OCI-LY7 (cell line): ENCODE measurements around the gene SHROOM2. TPM values are rescaled to one million over a fixed set of nuclear protein-coding genes. Genes with fewer than 3 reads are reported as not detected.

Experiments used
- BruUV-seq: library from RNA; stranded (reverse); fragments of 400-500 nt; replicated peaks from 2 replicates; lab custom pipeline; 2021; lab: Mats Ljungman, UMichigan
- CTCF ChIA-PET: fragments of 300-600 bp; sonication (Branson Sonifier 250); formaldehyde crosslinking; loops from one replicate; lab custom pipeline; 2022; ENCODE audit warnings: antibody characterized with exemption; ENCODE audit not compliant: unreplicated experiment; lab: Charles Lee
- POLR2A ChIA-PET: fragments of 300-600 bp; sonication (Branson Sonifier 250); formaldehyde crosslinking; loops from one replicate; lab custom pipeline; 2022; ENCODE audit warnings: antibody characterized with exemption; lab: Charles Lee
- DNase-seq: peaks from one replicate; pipeline ENCODE4 v3.0.0-alpha.2; 2015; ENCODE audit warnings: low spot score
- H2AFZ ChIP-seq: fragments of 200-600 bp; sonication (generic), shearing (Covaris generic); 2 replicates; pipeline ENCODE4 v1.6.1; 2014; ENCODE audit warnings: mild to moderate bottlenecking, antibody characterized with exemption, low read length, moderate library complexity
- H3K27ac ChIP-seq: fragments of 200-600 bp; sonication (generic); 2 replicates; pipeline ENCODE4 v1.5.1; 2014; ENCODE audit warnings: mixed run types, low read depth, mild to moderate bottlenecking, moderate library complexity, low read length, inconsistent platforms; ENCODE audit not compliant: poor library complexity, severe bottlenecking
- H3K36me3 ChIP-seq: fragments of 200-600 bp; sonication (generic); 2 replicates; pipeline ENCODE4 v1.6.1; 2014; ENCODE audit warnings: mild to moderate bottlenecking, antibody characterized with exemption, low read length, moderate library complexity, mixed read lengths; ENCODE audit not compliant: insufficient read depth
- H3K4me1 ChIP-seq: fragments of 200-600 bp; sonication (generic); 2 replicates; pipeline ENCODE4 v1.5.1; 2014; ENCODE audit warnings: mild to moderate bottlenecking, low read length; ENCODE audit not compliant: insufficient read depth, poor library complexity, severe bottlenecking
- H3K4me2 ChIP-seq: fragments of 200-600 bp; sonication (generic); 2 replicates; pipeline ENCODE4 v1.6.1; 2014; ENCODE audit warnings: mild to moderate bottlenecking, low read length
- H3K4me3 ChIP-seq: fragments of 200-600 bp; sonication (generic); 2 replicates; pipeline ENCODE4 v1.5.1; 2014; ENCODE audit warnings: mild to moderate bottlenecking, low read depth, low read length; ENCODE audit not compliant: poor library complexity, severe bottlenecking
- H3K79me2 ChIP-seq: fragments of 200-600 bp; sonication (generic); 2 replicates; pipeline ENCODE4 v1.6.1; 2016; ENCODE audit warnings: low read depth, mild to moderate bottlenecking, low read length, moderate library complexity, mixed read lengths; ENCODE audit not compliant: insufficient read depth
- H3K9me2 ChIP-seq: fragments of 200-600 bp; sonication (generic); 2 replicates; pipeline ENCODE4 v1.6.1; 2016; ENCODE audit warnings: mild to moderate bottlenecking, low read length, mixed read lengths; ENCODE audit not compliant: insufficient read depth
- H3K9me3 ChIP-seq: fragments of 200-600 bp; sonication (generic); 2 replicates; pipeline ENCODE4 v1.6.1; 2014; ENCODE audit warnings: mild to moderate bottlenecking, mixed run types, low read length, mixed read lengths
- H4K20me1 ChIP-seq: fragments of 200-600 bp; sonication (generic); 2 replicates; pipeline ENCODE4 v1.6.1; 2014; ENCODE audit warnings: mild to moderate bottlenecking, antibody characterized with exemption, low read length, moderate library complexity, mixed read lengths; ENCODE audit not compliant: insufficient read depth
- CTCF ChIP-seq: fragments of 200-600 bp; sonication (generic); conservative IDR thresholded peaks from 2 replicates; pipeline ENCODE4 v1.5.1; 2014; ENCODE audit warnings: mild to moderate bottlenecking, antibody characterized with exemption, low read length, moderate library complexity, mixed read lengths
- EZH2phosphoT487 ChIP-seq: fragments of 200-600 bp; sonication (generic); IDR thresholded peaks from 2 replicates; pipeline ENCODE4 v1.6.1; 2018; ENCODE audit warnings: low read depth, borderline replicate concordance, mild to moderate bottlenecking, mixed run types, antibody characterized with exemption, low read length, moderate library complexity, mixed read lengths
- intact Hi-C: fragments of 100-400 bp; cut with micrococcal nuclease; formaldehyde crosslinking; loops from one replicate; pipeline ENCODE4 v1.10.0; 2022; ENCODE audit not compliant: unreplicated experiment
- total RNA-seq, 2 experiments: library from RNA; depleted of rRNA in 1 of 2; stranded (reverse); fragments of >200 nt in 1 of 2; shearing (Covaris generic) in 1 of 2; gene quantifications; 2 replicates each; pipeline ENCODE4 v1.2.3, GENCODE V29; 2014 to 2022

Gene SHROOM2
- total RNA-seq, 2 experiments from 2014 or later = not detected

GRCh38 chrX:9790866-9791265 is 4.6 kb downstream of the SHROOM2 start:
- Histone ChIP-seq H3K4me1 (no peaks in the 10 kb centered on the region), H3K4me2 (no peak overlapping the region), H3K9me2 (no peaks in the 10 kb centered on the region), H3K4me3 (no peak overlapping the region), H3K36me3 (no peaks in the 10 kb centered on the region), H3K9me3 (no peaks in the 10 kb centered on the region), H3K79me2 (no peaks in the 10 kb centered on the region), H4K20me1 (no peaks in the 10 kb centered on the region), H2AFZ (no peak overlapping the region), H3K27ac (no peak overlapping the region)
- no peak for DNase-seq
- intact Hi-C loops = no loop called here
- CTCF ChIA-PET = no interaction called here
- BruUV-seq = no TSS peak
- POLR2A ChIA-PET = interaction anchor here (0.8 to 1.7 kb wide), 2 partner anchors 9 to 11 kb away, joined by 3 to 5 read pairs; no protein-coding TSS in a partner anchor
- TF ChIP-seq CTCF = no peak
- TF ChIP-seq EZH2phosphoT487 = no peak

DNA sequence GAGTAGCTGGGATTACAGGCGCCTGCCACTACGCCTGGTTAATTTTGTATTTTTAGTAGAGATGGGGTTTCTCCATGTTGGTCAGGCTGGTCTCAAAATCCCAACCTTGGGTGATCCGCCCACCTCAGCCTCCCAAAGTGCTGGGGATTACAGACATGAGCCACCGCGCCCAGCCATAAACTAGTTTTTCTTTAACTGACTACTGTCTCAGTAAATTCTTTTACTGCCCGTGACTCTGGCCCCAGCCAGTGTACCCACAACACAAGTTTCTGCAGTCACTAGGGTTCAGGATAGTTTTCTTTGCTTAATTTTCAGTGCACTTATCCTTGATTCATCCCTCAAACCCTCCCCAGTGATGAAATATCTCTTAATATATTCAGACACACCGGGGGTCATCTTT is 8.3 kb downstream of the SHROOM2 start:
- H3K4me3 ChIP-seq = no peak overlapping the region
- no peak overlapping the region for H3K4me2 ChIP-seq
- no peaks in the 10 kb centered on the region for H3K9me2 ChIP-seq
- no peak overlapping the region for H3K27ac ChIP-seq
- no peaks in the 10 kb centered on the region for H3K4me1 ChIP-seq
- H4K20me1 ChIP-seq = no peaks in the 10 kb centered on the region
- no peak for DNase-seq
- ChIA-PET CTCF (no interaction called here), POLR2A (no interaction called here)
- no peaks in the 10 kb centered on the region for H3K36me3 ChIP-seq
- intact Hi-C loops = no loop called here
- no peaks in the 10 kb centered on the region for H3K9me3 ChIP-seq
- TF ChIP-seq EZH2phosphoT487 (no peak), CTCF (no peak)
- no TSS peak for BruUV-seq
- H3K79me2 ChIP-seq = no peaks in the 10 kb centered on the region
- H2AFZ ChIP-seq = no peak overlapping the region

DNA sequence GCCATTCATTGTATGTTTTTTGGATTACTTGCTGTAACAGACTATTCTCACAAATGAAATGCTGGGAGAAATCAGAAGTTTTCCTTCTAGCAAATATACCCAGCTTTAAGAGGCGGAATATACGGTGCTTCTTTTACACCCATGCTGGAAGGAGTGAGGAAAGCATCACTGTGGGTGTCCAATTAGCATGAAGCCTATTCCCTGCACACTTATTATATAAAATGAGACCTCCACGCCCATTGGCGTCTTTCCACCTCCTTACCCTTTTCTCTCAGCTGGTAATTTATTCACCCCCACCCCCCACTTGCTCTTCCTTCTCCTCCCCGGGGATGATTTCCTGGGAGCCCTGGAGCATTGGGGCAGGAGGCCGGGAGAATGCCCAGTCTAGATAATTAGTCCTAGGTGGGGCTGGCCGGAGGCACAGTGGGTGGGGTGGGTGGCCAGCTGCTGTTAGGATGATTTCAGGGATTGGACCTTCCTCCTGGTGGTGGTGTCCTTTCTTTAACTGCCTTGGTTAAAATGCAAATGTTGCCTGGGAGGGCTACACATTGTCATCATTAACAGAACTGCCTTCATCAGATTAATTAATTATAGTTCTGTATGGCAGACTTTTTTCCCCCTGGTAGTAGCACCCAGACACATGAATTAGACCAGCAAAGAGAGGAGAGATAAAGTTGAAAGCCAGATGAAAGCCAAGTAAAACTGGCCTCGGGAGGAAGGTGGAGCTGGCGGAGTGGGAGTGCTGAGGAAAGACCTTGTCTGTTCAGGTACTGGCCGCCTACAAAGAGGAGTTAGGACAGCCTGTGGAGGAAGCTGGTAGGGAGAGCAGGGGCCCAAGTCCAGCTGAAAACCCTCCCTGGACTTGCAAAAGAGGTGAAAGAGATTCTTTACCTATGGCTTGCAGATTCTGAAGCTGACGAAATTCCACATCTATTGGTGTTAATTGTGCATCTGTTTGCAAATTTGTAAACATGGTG is 11.4 kb downstream of the SHROOM2 start:
- no peaks in the 10 kb centered on the region for H4K20me1 ChIP-seq
- no peak overlapping the region for H3K4me3 ChIP-seq
- no peak overlapping the region for H3K27ac ChIP-seq
- H2AFZ ChIP-seq = no peak overlapping the region
- no peaks in the 10 kb centered on the region for H3K4me1 ChIP-seq
- H3K79me2 ChIP-seq = no peaks in the 10 kb centered on the region
- ChIA-PET POLR2A (no interaction called here), CTCF (no interaction called here)
- DNase-seq = no peak
- no peaks in the 10 kb centered on the region for H3K9me3 ChIP-seq
- TF ChIP-seq CTCF (no peak), EZH2phosphoT487 (no peak)
- no peak overlapping the region for H3K4me2 ChIP-seq
- intact Hi-C loops = no loop called here
- no TSS peak for BruUV-seq
- no peaks in the 10 kb centered on the region for H3K36me3 ChIP-seq
- no peaks in the 10 kb centered on the region for H3K9me2 ChIP-seq
